Right atrium auricular region (tissue), 2 donors: Measurements from ENCODE around the gene EIF3F. TPM values are rescaled to one million over a fixed set of nuclear protein-coding genes. Genes with fewer than 3 reads are reported as not detected.

ENCODE experiments used
- DNase-seq: peaks from one replicate; pipeline ENCODE4 v3.0.0-alpha.2; 2019; ENCODE audit warnings: low spot score
- H3K27ac ChIP-seq, 2 donors: fragments of 200-600 bp; sonication (generic); 1 replicate in 1 of 2; 2 replicates in 1 of 2; pipeline ENCODE4 v1.5.1; 2016 to 2019
- H3K27me3 ChIP-seq, 2 donors: fragments of 200-600 bp; sonication (generic); one replicate each; pipeline versions ENCODE4 v1.5.1 to v1.6.0; 2017 to 2019
- H3K36me3 ChIP-seq: fragments of 200-600 bp; sonication (generic); one replicate; pipeline ENCODE4 v1.5.1; 2016
- H3K4me1 ChIP-seq, 2 donors: fragments of 200-600 bp; sonication (generic); one replicate each; pipeline versions ENCODE4 v1.5.1 to v1.6.0; 2017 to 2019
- H3K4me3 ChIP-seq, 2 donors: fragments of 200-600 bp; sonication (generic); 1 replicate in 1 of 2; 2 replicates in 1 of 2; pipeline ENCODE4 v1.5.1; 2017 to 2019; ENCODE audit warnings: mild to moderate bottlenecking in 1 of 2, moderate library complexity in 1 of 2
- H3K9me3 ChIP-seq, 2 donors: fragments of 200-600 bp; sonication (generic); one replicate each; pipeline ENCODE4 v1.5.1; 2019
- total RNA-seq, 2 donors: library from RNA; depleted of rRNA; stranded (reverse); fragments of >200 nt; gene quantifications; one replicate each; pipeline ENCODE4 v1.1.0, GENCODE V29; 2016
- TF ChIP-seq, protein P1 (sequence below), 2 donors: fragments of 200-600 bp; sonication (generic); IDR thresholded peaks; one replicate each; pipeline ENCODE4 v1.5.1; 2019; ENCODE audit warnings: antibody characterized with exemption in 2 of 2

EIF3F gene
- total RNA-seq, 2 donors from 2014 or later: 114 to 169 TPM

GRCh38 chr11:8006349-8006977, 19.3 kb downstream of the EIF3F start:
- Histone ChIP-seq H3K4me1 (no peaks in the 10 kb centered on the region), H3K36me3 (no peaks in the 10 kb centered on the region), H3K27me3 (no peaks in the 10 kb centered on the region), H3K4me3 (no peak overlapping the region), H3K27ac (no peak overlapping the region), H3K9me3 (no peaks in the 10 kb centered on the region)
- TF ChIP-seq, protein P1, sequence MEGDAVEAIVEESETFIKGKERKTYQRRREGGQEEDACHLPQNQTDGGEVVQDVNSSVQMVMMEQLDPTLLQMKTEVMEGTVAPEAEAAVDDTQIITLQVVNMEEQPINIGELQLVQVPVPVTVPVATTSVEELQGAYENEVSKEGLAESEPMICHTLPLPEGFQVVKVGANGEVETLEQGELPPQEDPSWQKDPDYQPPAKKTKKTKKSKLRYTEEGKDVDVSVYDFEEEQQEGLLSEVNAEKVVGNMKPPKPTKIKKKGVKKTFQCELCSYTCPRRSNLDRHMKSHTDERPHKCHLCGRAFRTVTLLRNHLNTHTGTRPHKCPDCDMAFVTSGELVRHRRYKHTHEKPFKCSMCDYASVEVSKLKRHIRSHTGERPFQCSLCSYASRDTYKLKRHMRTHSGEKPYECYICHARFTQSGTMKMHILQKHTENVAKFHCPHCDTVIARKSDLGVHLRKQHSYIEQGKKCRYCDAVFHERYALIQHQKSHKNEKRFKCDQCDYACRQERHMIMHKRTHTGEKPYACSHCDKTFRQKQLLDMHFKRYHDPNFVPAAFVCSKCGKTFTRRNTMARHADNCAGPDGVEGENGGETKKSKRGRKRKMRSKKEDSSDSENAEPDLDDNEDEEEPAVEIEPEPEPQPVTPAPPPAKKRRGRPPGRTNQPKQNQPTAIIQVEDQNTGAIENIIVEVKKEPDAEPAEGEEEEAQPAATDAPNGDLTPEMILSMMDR (IDR thresholded peaks at IDR 0.05): peak; percentile 44 to 88
- DNase-seq: no peak

DNA sequence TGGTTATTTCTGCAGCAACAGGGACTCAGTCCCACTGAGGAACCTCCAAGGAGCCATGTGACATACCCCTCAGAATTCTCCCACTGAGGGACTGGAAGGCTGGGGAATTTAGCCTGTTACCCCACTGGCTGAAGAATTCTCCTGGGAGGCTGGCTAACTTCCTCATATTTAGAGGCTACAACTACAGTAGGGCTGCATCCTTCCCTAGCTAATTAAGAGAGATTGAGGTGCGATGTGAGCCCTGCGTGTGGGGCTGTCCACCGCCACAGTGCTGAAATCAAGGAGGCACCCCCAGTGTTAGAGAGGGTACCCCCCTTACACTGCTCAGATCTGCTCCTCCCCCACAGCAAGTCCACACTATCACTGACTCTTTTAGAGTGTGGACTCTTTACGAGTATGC, 21.1 kb downstream of the EIF3F start:
- no peak for DNase-seq
- TF ChIP-seq, protein P1 (IDR thresholded peaks at IDR 0.05): no peak

GRCh38 chr11:8009856-8010255, 22.7 kb downstream of the EIF3F start:
- no peak for DNase-seq
- TF ChIP-seq, protein P1 (IDR thresholded peaks at IDR 0.05): no peak
- H3K36me3 ChIP-seq: no peaks in the 10 kb centered on the region

More for the DNA sequence above, 21.1 kb downstream of the EIF3F start:
- Histone ChIP-seq H3K27me3 (no peaks in the 10 kb centered on the region), H3K36me3 (no peaks in the 10 kb centered on the region), H3K9me3 (no peaks in the 10 kb centered on the region), H3K27ac (no peak overlapping the region), H3K4me3 (no peak overlapping the region), H3K4me1 (no peaks in the 10 kb centered on the region)

DNA sequence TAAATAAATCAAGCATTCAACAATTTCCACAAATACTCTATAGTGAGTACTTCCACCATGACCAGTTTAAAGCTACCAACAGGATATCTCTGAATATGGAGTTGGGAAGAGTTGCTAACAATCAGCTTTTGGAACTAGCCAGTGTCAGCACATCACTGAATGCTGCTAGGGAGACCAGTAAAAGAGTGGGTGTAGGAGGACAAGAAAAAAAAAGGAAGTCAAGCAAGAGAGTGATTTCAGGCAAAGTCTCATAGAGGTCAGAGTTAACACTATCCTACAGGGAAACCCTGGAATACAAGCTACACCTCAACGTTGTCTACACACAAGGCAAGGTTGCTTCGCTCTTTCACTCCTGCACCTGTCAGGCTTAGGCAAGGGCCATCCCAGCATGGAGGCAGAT, 24.2 kb downstream of the EIF3F start:
- H3K36me3 ChIP-seq: no peaks in the 10 kb centered on the region
- TF ChIP-seq, protein P1 (IDR thresholded peaks at IDR 0.05): no peak
- DNase-seq: no peak
- no peak overlapping the region for H3K27ac ChIP-seq
- H3K4me1 ChIP-seq: no peaks in the 10 kb centered on the region
- no peaks in the 10 kb centered on the region for H3K27me3 ChIP-seq
- no peak overlapping the region for H3K4me3 ChIP-seq
- no peaks in the 10 kb centered on the region for H3K9me3 ChIP-seq

More at GRCh38 chr11:8009856-8010255, 22.7 kb downstream of the EIF3F start:
- H3K9me3 ChIP-seq: no peaks in the 10 kb centered on the region
- no peaks in the 10 kb centered on the region for H3K4me1 ChIP-seq
- no peak overlapping the region for H3K4me3 ChIP-seq
- no peak overlapping the region for H3K27ac ChIP-seq
- H3K27me3 ChIP-seq: no peaks in the 10 kb centered on the region

GRCh38 chr11:8011981-8012444, 24.9 kb downstream of the EIF3F start:
- no peaks in the 10 kb centered on the region for H3K27me3 ChIP-seq
- no peaks in the 10 kb centered on the region for H3K4me1 ChIP-seq
- H3K9me3 ChIP-seq: no peaks in the 10 kb centered on the region
- TF ChIP-seq, protein P1 (IDR thresholded peaks at IDR 0.05): no peak
- no peak for DNase-seq
- no peak overlapping the region for H3K27ac ChIP-seq
- no peaks in the 10 kb centered on the region for H3K36me3 ChIP-seq
- no peak overlapping the region for H3K4me3 ChIP-seq

DNA sequence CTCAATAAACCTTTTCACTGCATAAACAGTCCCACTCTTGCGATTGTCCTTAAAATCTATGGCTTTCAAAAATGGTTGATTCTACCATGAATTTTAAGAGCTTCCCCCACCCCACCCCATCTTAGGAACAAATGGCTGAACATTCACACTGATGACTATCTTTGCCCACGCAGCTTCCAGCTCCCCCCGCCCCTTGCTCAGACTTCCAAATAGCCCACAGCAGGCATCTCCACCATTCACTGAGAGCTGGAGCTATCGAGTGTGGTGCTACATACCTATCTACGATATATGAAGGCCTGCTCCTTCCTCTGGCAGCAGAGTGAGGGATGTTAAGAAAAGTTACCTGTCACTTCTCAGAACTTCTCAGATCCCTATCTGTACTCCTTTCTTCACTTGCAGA, 26.7 kb downstream of the EIF3F start:
- Histone ChIP-seq H3K4me3 (no peak overlapping the region), H3K36me3 (no peaks in the 10 kb centered on the region), H3K9me3 (no peaks in the 10 kb centered on the region), H3K4me1 (peaks cover 0 to 9% of the 10 kb centered on the region in 2 donors), H3K27me3 (no peaks in the 10 kb centered on the region), H3K27ac (no peak overlapping the region)
- no peak for DNase-seq
- TF ChIP-seq, protein P1 (IDR thresholded peaks at IDR 0.05): no peak
